Hematopoietic multipotent progenitor cell (in vitro differentiated cells): Measurements from ENCODE around the gene SYT7. TPM values are rescaled to one million over a fixed set of nuclear protein-coding genes. Genes with fewer than 3 reads are reported as not detected.

ENCODE experiments used
- DNase-seq, 3 donors: peaks; one replicate each; pipeline ENCODE4 v3.0.0-alpha.2; 2011 to 2015; ENCODE audit warnings: low read depth in 2 of 3, low spot score in 2 of 3
- total RNA-seq: library from RNA; depleted of rRNA; stranded (reverse); fragments of >200 nt; gene quantifications from one replicate; pipeline ENCODE4 v1.2.3, GENCODE V29; 2012

The SYT7 gene
- total RNA-seq, 1 donor: 0.27 TPM

GRCh38 chr11:61522881-61523280 lies 58.0 kb downstream of the SYT7 start:
- no peak for DNase-seq

GRCh38 chr11:61518032-61518795 lies 62.7 kb downstream of the SYT7 start:
- no peak for DNase-seq

- peak; percentile 41 to 61 (median 48) for DNase-seq
Observed at GRCh38 chr11:61516675-61517572, 64.0 kb downstream of the SYT7 start.

- peak in 1 of 3 donors; percentile 20 for DNase-seq
Observed at GRCh38 chr11:61516191-61516590, 64.7 kb downstream of the SYT7 start.

- DNase-seq: no peak
Observed at GRCh38 chr11:61515686-61516085, 65.2 kb downstream of the SYT7 start.

GRCh38 chr11:61514050-61514917 lies 66.6 kb downstream of the SYT7 start:
- no peak for DNase-seq

GRCh38 chr11:61513143-61513765 lies 67.6 kb downstream of the SYT7 start:
- DNase-seq: no peak

GRCh38 chr11:61512435-61512834 lies 68.4 kb downstream of the SYT7 start:
- no peak for DNase-seq

GRCh38 chr11:61511383-61511782 lies 69.5 kb downstream of the SYT7 start:
- DNase-seq: no peak

GRCh38 chr11:61510974-61511373 lies 69.9 kb downstream of the SYT7 start:
- DNase-seq: no peak

GRCh38 chr11:61510166-61510919 lies 70.5 kb downstream of the SYT7 start:
- no peak for DNase-seq

GRCh38 chr11:61509043-61510029 lies 71.5 kb downstream of the SYT7 start:
- peak; percentile 22 to 86 (median 82) for DNase-seq

GRCh38 chr11:61507962-61508861 lies 72.7 kb downstream of the SYT7 start, which contains the start of gene LRRC10B:
TSS of gene LRRC10B (plus strand) at chr11:61508749. CDS start at chr11:61508999, 250 bp downstream.
- DNase-seq: peak in 2 of 3 donors; percentile 52 to 73

- no peak for DNase-seq
Observed at GRCh38 chr11:61507012-61507768, 73.7 kb downstream of the SYT7 start.

GRCh38 chr11:61505640-61506155 lies 75.2 kb downstream of the SYT7 start:
- DNase-seq: no peak

- DNase-seq: no peak
Observed at GRCh38 chr11:61505106-61505505, 75.8 kb downstream of the SYT7 start.
